ENCODE results near the gene B9D1. TPM values are rescaled to one million over a fixed set of nuclear protein-coding genes. Genes with fewer than 3 reads are reported as not detected.
A peak's percentile ranks its signal among the peaks of the same experiment; 100 is the strongest.

B9D1 gene
- total RNA-seq, 1 experiment from 2014 or later, result 11.5 TPM

- ChIA-PET POLR2A (no interaction called here), CTCF (interaction anchor here (0.7 to 1.4 kb wide), 2 partner anchors 16 to 17 kb away, joined by 3 to 4 read pairs; partner anchors contain the start of gene B9D1)
- H3K4me1 Mint-ChIP-seq (ENCODE audit: low read depth, unreplicated experiment), result peaks cover 19% of the 10 kb centered on the region
- Histone ChIP-seq H3K36me3 (ENCODE audit: control insufficient read depth, insufficient read depth, low read length) (no peaks in the 10 kb centered on the region), H3K4me3 (ENCODE audit: low read depth, low read length) (no peak overlapping the region), H3K27me3 (replicated peaks; ENCODE audit: control insufficient read depth, insufficient read depth, low read length) (no peaks in the 10 kb centered on the region), H3K9me3 (no peaks in the 10 kb centered on the region), H3K4me1 (peaks cover 27% of the 10 kb centered on the region)
- H3K4me3 Mint-ChIP-seq (ENCODE audit: unreplicated experiment), result no peak overlapping the region
- peaks cover 15% of the 10 kb centered on the region for H3K36me3 Mint-ChIP-seq (ENCODE audit: insufficient read depth, unreplicated experiment)
- no peak for TF ChIP-seq CTCF (IDR thresholded peaks at IDR 0.05; ENCODE audit: insufficient read depth in 1 of 2, low read depth in 1 of 2, low read length in 1 of 2, severe bottlenecking in 1 of 2, unreplicated experiment in 1 of 2)
- no peaks in the 10 kb centered on the region for H3K9me3 Mint-ChIP-seq (ENCODE audit: unreplicated experiment)
- H3K27ac Mint-ChIP-seq (ENCODE audit: unreplicated experiment), result no peak overlapping the region
- peak in 1 of 2 experiments; percentile 28 for DNase-seq
- H3K27me3 Mint-ChIP-seq (ENCODE audit: insufficient read depth, unreplicated experiment), result no peaks in the 10 kb centered on the region
- intact Hi-C loops (cut with micrococcal nuclease; ENCODE audit: unreplicated experiment), result no loop called here
- BruUV-seq (replicated peaks), result no TSS peak
Measured at GRCh38 chr17:19345486-19346350, 16.8 kb downstream of the B9D1 start.

- CTCF ChIA-PET, result no interaction called here
- Histone ChIP-seq H3K9me3 (no peaks in the 10 kb centered on the region), H3K4me3 (ENCODE audit: low read depth, low read length) (no peak overlapping the region), H3K4me1 (peaks cover 27% of the 10 kb centered on the region), H3K27me3 (replicated peaks; ENCODE audit: control insufficient read depth, insufficient read depth, low read length) (no peaks in the 10 kb centered on the region), H3K36me3 (ENCODE audit: control insufficient read depth, insufficient read depth, low read length) (no peaks in the 10 kb centered on the region)
- BruUV-seq (replicated peaks), result no TSS peak
- peak in 1 of 2 experiments; percentile 22 for DNase-seq
- intact Hi-C loops (cut with micrococcal nuclease; ENCODE audit: unreplicated experiment), result no loop called here
- Mint-ChIP-seq H3K4me3 (ENCODE audit: unreplicated experiment) (no peak overlapping the region), H3K4me1 (ENCODE audit: low read depth, unreplicated experiment) (peaks cover 19% of the 10 kb centered on the region), H3K9me3 (ENCODE audit: unreplicated experiment) (no peaks in the 10 kb centered on the region), H3K27ac (ENCODE audit: unreplicated experiment) (no peak overlapping the region), H3K36me3 (ENCODE audit: insufficient read depth, unreplicated experiment) (peaks cover 18% of the 10 kb centered on the region), H3K27me3 (ENCODE audit: insufficient read depth, unreplicated experiment) (no peaks in the 10 kb centered on the region)
- no peak for TF ChIP-seq CTCF (IDR thresholded peaks at IDR 0.05; ENCODE audit: insufficient read depth in 1 of 2, low read depth in 1 of 2, low read length in 1 of 2, severe bottlenecking in 1 of 2, unreplicated experiment in 1 of 2)
- POLR2A ChIA-PET, result no interaction called here
Measured at GRCh38 chr17:19345067-19345460, 17.5 kb downstream of the B9D1 start.

GRCh38 chr17:19344311-19345066, 18.0 kb downstream of the B9D1 start:
- Mint-ChIP-seq H3K36me3 (ENCODE audit: insufficient read depth, unreplicated experiment) (peaks cover 18% of the 10 kb centered on the region), H3K27me3 (ENCODE audit: insufficient read depth, unreplicated experiment) (no peaks in the 10 kb centered on the region), H3K4me1 (ENCODE audit: low read depth, unreplicated experiment) (peaks cover 19% of the 10 kb centered on the region), H3K27ac (ENCODE audit: unreplicated experiment) (no peak overlapping the region), H3K9me3 (ENCODE audit: unreplicated experiment) (no peaks in the 10 kb centered on the region), H3K4me3 (ENCODE audit: unreplicated experiment) (no peak overlapping the region)
- ChIA-PET POLR2A (no interaction called here), CTCF (no interaction called here)
- no peaks in the 10 kb centered on the region for H3K27me3 ChIP-seq (replicated peaks; ENCODE audit: control insufficient read depth, insufficient read depth, low read length)
- H3K9me3 ChIP-seq, result no peaks in the 10 kb centered on the region
- TF ChIP-seq CTCF (IDR thresholded peaks at IDR 0.05; ENCODE audit: insufficient read depth in 1 of 2, low read depth in 1 of 2, low read length in 1 of 2, severe bottlenecking in 1 of 2, unreplicated experiment in 1 of 2), result no peak
- BruUV-seq (replicated peaks), result no TSS peak
- no peak overlapping the region for H3K4me3 ChIP-seq (ENCODE audit: low read depth, low read length)
- intact Hi-C loops (cut with micrococcal nuclease; ENCODE audit: unreplicated experiment), result no loop called here
- peak in 1 of 2 experiments; percentile 29 for DNase-seq
- H3K36me3 ChIP-seq (ENCODE audit: control insufficient read depth, insufficient read depth, low read length), result no peaks in the 10 kb centered on the region
- peaks cover 27% of the 10 kb centered on the region for H3K4me1 ChIP-seq

Data from Caco-2 (cell line).